ENCODE measurements around the gene BST1.
"Not testable (repeated sequence)": the region's sequence is repeated elsewhere in the genome, so short reads cannot be mapped to it uniquely, and the experiment has no call there.

The BST1 gene

DNA sequence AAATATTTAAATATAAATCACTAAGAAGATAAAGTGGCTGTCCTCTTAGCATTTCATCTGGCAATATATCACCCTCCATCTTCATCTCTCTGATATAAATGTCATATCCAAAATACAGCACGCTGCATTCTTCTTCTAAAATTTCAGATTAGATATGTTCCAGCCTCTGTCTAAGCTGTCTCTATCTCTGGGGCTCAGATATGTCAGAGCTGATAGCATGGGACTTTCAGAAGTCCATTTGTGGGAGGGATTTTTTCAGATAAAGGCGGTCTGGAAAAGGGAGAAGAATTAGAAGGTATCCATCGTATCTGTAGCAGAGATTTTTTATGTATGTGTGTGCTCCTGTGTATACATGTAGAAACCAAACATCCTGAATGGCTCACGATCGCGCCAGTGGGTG, 50.2 kb downstream of the BST1 start:
- DNase-seq = no peak

DNA sequence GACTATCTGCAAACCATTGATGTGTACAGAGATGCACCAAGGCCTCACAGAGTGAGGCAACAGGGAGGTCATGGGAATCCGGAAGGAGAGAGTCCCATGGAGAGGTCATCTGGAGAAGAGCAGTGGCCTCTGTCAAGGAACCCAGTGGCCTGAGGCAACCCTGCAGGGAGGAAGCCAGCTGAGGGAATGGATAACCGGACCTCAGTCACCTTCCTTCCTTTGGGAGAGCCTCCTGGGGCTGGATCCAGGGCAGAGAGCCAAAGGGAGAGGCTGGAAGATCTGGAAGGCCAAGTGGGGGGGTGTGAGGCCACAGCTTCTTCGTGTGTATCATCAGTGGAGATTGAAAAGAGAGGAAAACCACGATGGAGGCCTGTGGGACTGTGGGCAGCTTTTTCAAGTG, 50.9 kb downstream of the BST1 start:
- DNase-seq = no peak

DNA sequence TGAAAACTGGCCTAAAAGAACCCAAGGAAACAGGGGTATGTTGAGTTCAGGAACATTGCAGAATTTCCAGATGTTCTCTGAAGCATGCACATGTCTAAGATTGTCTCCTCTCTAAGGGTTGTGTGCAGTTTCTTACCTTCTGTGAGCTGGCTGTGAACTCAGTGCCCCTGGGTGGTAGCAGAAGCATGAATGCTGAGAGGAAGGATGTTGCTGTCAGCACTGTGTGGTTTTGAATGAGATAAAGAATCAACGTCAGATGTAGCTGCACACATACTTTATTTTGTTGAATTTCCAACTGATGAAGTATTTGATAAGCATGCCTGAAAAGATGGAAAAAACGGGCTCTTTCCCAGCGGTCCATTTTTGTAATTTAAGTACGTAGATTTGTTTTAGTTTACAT, 51.5 kb downstream of the BST1 start:
- DNase-seq = no peak

DNA sequence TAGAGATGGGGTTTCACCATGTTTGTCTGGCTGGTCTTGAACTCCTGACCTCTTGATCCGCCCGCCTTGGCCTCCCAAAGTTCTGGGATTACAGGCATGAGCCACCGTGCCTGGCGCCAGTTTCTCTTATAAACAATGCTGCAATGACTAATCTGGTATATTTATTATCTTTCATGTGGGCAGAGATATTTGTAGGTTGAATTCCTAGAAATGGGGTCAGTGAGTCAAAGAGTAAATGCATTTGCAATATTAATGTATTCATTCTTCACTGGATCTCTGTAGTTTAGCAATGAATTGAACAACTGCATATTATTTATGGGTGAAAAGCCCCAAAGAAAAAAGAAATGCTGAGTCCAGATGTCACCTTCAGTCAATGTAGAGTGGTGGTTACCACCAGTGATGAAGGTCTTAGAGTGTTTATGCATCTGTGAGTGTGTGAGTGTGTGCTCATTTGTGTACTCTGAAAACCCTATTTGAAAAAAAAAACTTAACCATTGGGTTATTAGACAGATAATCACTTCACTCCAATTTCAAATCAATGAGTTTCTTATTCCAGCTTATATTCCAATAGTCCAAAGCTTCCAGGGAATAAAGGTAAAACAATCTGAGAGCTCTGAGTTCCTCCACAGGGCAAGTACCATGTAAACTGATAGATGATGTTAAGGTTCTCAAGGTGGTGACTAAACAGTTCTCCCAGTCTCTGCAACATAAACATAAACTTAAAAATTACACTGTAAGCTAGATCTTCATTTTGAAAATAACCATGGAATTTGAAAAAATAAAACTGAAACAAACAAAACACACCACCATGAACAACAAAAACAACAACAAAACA, 52.7 kb downstream of the BST1 start:
- DNase-seq = no peak

DNA sequence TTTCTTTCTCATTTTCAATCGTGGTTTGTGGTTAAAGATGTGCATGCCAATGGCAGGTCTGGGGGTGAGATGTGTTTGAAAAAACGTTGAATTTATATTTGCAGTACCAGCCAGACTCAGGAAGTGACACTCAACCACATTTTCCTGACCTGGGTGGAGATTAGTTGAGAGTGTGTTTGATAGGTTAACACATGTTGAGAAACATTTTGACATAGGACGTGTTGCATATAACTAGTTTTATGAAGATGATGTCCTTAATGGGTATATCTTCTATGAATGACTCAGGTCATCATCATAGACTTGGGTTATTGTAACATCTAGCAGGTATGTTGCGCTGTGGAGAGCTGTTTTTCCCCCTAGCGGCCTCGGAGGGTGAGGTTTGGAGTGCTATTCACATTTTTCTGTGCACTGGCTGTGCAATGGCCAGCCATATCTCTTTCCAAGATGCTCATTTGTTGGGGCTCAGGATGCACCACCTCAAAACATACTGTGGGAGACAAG, 53.5 kb downstream of the BST1 start:
- DNase-seq = peak; percentile 23

DNA sequence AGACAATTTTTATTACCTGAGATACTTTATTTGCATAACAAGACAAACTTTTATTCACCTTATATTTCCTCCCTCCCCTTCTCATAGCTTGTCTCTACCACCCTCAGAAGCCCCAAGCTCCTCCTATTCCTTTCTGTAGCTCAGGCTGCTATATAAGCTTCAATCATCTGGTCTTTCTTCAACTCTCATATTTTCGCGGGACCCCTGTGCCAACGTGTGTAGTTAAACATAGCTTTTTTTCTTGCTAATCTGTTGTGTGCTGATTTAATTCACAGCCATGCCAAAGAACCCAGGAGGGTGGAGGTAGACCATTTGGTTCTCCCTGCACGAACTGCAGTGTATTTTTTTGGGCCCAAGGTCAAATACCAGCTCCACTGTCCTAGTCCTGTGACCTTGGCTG, 54.2 kb downstream of the BST1 start:
- no peak for DNase-seq

DNA sequence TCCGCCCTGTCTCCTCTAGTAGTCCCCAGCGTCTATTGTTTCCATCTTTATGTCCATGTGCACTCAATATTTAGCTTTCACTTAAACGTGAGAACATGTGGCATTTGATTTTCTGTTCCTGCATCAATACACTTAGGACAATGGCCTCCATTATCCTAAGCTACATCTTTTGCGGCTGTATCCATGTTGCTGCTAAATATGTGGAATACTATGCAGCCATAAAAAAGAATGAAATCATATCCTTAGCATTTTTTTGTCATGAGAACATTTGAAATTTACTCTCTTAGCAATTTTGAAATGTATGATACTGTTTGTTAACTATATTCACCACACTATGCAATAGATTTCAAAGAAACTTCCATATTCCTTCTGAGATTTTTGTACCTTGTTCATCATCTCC, 55.4 kb downstream of the BST1 start:
- DNase-seq = no peak

DNA sequence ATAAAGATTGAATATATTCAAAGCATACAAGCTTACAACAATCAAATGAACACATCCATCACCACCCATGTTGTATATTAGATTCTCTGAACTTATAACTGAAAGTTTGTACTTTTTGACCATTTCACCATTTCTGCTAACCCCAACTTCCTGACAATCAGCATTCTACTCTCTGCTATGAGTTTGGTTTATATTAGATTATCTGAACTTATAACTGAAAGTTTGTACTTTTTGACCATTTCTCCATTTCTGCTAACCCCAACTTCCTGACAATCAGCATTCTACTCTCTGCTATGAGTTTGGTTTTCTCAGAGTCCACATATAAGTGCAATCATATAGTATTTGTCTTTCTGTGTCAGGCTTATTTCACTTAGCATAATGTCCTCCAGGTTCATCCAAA, 59.6 kb downstream of the BST1 start:
- DNase-seq = not testable (repeated sequence)

DNA sequence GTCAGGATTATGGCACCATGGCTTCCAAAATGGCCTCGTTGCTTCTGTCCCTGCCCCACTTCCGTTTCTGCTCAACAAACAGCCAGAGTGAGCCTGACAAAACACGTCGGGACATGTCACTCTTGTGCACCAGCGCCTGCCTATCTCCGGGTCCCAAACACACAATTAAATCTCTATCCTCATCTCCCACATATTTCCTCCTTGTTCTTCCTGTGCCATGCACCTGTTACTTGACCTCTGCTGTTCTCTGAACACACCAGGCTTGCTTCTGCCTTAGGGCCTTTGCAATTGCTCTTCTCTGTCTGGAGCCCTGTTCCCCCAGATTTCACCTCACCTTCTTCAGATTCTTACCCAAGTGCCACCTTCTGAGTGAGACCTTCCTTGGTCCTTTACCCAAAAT, 62.5 kb downstream of the BST1 start:
- no peak for DNase-seq

DNA sequence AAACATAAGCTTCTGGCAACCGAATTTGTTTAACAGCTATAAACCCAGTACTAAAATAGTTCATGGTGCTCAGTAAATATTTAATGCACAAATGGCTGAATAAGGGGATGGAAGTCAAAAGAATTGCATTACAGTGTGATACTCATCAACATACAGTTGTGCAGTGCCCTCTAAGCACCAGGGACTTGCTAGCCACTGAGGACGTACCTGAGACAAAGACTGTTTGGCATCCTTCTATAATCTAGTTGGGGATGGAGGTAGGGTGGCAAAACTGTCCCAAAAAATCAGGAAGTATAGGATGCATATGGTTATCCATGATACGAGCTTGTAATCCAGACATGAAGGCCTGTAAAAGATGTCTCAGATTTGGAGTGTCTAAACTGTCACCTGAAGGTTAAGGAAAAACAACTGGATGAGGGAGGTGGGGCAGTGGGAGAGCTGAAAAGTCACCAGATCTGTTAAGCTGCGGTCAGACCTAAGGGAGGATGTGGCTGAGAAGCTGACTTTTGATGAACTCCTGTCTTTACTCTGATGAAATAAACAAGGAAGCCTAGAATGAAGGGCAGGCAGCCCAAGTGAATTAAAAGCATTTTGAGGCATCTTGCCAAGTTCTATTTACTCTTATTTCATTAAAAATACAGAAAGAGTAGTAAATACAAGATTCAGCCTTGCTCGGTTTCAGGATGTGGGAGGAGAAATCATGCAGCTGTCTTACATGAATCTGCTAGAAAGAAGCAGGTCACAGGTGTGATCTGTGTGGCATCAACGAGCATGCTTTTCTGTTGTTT, 63.2 kb downstream of the BST1 start:
- no peak for DNase-seq

DNA sequence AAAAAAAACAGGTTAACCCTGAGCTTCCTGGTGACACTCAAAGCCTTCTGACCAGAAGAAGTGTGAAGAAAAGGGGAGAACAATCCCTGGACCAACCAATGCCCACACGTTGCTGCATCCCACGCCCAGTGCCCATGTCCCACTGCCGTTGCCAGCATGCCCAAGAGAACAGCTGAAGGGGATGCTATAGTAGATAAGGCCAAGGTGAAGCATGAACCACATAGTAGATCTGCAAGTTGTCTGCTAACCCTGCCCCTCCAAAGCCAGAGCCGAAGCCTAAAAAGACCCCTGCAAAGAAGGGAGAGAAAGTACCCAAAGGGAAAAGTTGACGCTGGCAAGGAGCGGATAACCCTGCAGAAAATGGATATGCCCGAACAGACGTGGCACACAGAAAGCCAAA, 64.0 kb downstream of the BST1 start:
- DNase-seq = no peak

DNA sequence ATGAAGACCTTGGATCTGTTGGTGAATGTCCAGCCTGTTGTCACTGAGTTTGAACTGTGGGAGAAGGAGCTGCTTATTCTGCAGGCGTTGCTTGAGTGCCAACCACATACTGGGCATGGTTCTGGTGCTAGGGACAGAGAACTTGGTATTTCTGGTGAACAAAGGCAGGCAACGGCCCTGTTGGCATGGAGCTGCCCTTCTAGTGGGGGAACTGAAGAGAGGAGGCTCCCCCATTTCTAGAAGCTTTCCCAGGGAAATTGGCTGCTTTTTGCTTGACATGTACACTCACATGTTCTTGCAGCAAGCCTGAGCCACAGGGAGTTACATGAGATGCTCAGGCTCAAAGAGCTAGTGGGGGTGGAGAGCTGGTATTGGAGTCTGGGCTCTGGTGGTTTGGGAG, 66.3 kb downstream of the BST1 start:
- DNase-seq = no peak

DNA sequence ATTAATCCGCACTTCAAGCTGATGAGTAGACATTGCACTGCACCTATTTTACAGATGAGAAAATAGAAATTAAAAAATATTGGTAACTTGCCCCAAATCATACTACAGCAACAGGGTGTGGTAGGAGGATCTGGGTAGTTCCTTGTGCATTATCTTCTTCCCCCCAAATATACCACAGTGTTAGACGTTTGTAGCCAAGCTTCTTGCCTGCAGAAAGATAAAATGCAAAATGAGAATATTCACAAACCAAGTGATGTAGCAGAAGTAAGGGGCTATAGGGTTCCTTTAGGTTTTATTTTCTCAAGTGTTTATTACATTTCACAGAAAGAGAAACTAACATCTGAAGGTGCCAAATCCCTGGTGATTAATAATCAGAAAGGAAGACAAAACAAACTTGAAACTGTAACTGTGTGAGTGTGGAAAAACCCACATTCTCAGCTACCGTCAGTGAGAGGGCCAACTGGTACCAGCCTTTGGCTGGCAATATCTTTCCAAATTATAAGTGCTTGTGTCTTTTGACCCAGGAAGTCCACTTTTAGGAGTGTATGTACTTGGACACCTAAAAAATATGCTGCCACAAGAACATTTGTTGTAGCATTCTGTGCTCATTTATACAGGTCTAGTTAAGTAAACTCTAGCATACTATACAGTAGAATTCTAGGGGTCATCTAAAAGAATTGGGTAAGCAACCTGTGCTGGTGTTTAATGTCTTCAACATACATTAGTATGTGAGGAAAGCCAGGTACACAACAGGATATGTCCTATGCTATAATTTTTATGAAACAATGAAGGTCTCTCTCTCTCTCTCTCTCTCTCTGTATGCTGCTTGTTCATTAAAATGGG, 68.6 kb downstream of the BST1 start:
- DNase-seq = no peak

DNA sequence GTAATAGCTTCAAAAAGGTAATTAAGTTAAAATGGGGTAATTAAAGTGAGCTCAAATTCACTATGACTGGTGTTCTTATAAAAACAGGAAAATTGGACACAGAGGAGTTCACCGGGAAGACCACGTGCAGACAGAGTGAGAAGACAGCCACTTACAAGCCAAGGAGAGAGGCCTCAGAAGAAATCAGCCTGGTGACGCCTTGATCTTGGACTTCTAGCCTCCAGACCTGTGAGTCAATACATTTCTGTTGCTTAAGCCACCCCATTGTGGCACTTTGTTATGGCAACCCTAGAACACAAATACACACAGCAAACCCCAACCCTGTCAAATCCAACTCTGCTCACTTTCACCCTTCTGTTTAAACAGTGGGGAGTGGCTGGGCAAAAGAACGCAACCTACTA, 71.2 kb downstream of the BST1 start:
- no peak for DNase-seq

DNA sequence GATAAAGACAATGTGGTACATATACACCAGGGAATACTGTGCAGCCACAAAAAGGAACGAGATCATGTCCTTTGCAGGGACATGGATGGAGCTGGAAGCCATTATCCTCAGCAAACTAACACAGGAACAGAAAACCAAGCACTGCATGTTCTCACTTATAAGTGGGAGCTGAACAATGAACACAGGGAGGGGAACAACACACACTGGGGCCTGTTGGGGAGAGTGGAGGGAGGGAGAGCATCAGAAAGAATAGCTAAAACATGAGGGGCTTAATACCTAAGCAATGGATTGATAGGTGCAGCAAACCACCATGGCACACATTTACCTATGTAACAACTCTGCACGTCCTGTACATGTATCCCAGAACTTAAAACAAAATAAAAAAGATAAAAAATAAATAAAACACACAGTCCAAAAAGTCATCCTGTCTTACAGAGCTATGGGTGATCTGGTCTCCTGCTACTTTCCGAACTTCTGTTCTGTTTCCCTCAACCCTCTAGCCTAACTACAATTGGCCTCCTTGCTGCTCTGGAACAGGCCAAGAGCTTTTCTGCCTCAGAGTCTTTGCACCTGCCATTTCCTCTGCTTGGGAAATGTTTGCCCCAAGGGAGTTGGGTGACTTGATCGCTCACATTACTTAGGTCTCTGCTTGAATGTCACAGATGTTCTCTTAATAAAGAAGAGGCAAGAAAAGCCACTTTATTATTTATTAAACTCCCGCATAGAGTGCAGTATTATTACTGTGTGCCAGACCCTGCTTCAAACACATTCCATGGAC, 74.2 kb downstream of the BST1 start:
- peak; percentile 21 for DNase-seq

DNA sequence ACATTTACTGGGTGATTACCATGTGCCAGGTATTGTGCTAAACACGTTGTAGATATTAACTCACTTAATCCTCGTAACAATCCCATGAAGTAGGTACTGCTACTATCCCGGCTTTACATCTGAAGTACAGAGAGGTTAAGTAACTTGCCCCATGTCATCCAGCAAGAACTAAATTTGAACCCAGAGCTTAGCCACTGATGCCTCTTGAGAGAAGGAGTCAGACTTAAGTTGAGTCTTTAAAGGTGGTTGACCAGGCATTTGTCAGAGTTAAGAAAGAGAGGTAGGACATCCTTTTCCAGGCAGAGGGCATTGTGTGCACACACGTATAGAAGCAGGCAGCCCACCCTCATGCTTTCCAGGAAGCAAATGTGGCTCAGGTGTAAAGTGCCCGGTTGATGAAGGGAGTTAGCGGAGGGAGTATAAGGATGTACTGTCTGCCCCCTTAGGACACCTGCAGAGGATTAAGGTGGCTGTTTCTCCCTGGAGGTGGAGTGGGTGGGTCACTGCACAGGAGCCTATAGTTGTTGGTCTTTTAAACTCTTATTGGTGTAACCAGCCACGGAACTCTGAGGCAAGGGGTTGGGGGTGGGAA, 74.9 kb downstream of the BST1 start:
- DNase-seq = no peak

DNA sequence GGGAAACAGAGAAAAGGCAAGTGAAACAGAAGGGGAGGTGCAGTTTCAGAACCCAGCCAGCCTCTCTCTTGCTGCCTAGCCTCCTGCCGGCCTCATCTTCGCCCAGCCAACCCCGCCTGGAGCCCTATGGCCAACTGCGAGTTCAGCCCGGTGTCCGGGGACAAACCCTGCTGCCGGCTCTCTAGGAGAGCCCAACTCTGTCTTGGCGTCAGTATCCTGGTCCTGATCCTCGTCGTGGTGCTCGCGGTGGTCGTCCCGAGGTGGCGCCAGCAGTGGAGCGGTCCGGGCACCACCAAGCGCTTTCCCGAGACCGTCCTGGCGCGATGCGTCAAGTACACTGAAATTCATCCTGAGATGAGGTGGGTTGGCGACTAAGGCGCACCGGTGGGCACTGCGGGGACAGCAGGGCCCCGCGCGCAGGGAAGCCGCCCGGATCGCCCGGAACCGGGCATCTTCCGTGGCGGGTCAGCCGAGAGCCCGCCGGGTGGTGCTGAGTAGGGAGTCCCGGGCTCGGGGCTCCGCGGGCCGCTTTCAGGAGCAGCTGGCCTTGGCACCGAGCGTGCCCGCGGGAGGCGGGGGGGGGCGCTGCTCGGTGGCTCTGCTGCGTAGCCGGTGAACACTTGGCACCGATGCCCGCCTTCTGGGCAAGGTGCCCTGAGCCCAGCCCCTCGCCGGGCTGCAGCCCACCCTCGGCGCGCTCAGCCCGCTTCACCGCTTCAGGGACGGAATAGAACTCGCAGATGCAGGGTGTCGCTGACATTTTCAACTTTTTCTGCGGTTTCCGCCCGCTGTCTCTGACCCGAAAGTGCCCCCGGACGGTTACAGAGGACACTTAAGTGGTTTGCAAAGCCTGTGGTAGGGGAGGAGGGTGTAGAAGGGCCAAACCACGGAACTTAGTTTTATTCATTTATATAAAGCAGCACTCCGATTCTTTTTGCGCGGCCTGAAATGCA, 75.7 kb downstream of the BST1 start, which contains the start of gene CD38:
TSS of gene CD38 (plus strand) at position 40 of the 953 bp plus-strand sequence. CDS start at position 127, 87 bp downstream.
- DNase-seq = peak; percentile 8

DNA sequence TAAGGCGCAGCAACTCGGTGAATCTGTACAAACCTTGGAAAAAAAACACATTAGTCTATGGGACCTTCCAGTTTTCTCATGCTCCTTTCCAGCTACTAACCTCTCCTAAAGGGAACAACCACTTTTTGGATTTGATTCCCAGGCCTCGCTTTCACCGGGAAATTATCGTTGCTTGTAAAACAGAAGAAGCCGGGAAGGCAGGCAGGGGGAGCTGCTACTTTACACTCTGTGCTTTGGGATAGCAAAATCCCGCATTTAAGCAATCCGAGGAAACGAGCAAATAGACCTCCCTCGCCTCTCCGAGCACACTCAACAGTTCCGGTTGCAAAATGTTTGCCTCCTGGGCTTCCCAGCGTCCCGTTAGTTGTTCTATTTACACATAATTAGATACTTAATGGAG, 76.4 kb downstream of the BST1 start:
- DNase-seq = peak; percentile 43

DNA sequence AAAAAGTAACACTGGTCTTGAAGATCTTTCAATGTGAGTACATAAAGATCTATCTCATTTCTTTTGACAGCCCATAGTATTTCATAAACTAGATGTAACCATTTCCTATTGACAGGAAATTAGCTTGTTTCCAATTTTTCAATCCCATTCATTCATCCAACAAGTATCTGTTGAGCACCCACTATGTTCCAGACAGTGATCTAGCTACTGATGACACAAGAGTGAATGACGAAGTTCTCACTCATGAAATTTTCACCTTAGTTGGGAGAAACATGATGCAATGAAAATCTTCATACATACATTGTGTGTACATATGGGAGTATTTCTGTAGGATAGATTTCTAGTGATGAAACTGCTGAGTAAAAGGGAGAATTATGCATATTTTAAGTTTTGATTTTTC, 76.9 kb downstream of the BST1 start:
- DNase-seq = no peak

DNA sequence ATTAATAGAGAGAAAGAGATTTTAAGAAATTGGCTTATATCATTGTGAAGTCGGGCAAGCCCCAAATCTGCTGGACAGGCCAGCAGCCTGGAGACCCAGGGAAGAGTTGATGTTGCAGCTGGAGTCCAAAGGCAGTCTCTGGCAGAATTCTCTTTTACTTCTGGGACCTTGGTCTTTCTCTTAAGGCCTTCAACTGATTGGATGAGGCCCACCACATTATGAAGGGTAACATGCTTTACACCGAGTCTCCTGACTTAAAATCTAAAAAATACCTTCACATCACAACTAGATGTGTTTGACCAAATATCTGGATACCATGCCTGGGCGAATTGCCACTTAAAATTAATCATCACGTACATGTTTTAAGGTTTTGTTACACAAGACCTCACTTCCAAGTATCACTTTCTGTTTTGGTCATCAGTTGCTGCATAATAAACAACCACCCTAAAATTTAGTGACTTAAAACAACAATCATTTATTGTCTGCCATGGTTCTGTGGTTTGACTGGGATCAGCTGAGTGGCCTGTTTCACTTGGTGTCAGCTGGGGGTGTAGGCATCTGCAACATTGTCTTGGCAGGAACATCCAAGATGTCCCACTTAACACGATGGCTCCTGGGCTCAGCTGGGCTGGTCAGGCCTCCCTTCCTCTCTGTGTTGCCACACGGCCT, 78.7 kb downstream of the BST1 start:
- no peak for DNase-seq
